Stimulated activated CD8-positive, alpha-beta memory T cell treated with anti-CD3 and anti-CD28 coated beads, Interleukin-4, amount 100 ng/mL, for 4 hours (primary cell): ENCODE measurements around the gene ADRB2.

ENCODE experiments used
- DNase-seq, 2 donors: peaks; one replicate each; pipeline ENCODE4 v3.0.0-alpha.2; 2020; ENCODE audit warnings: low read depth in 2 of 2, low spot score in 1 of 2

ADRB2 gene

DNA sequence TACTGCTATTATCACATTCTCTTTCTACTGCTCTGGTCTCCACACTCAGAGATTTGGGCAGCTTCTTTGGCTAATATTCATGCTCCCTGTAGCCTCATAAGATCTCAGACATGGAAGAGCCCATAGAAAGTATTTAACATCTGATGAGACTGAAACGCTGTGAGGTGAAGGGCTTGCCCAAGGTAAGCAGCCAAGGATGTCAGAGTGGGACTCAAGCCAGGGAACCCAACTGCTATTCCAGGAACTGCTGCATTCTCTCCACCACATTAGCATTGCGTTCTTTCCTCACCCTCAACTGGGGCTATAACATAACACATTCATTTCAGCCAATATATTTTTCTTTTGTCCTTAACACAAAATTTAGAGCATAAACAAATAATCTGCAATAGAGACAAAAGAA, 3.8 kb downstream of the ADRB2 start:
- DNase-seq: no peak

DNA sequence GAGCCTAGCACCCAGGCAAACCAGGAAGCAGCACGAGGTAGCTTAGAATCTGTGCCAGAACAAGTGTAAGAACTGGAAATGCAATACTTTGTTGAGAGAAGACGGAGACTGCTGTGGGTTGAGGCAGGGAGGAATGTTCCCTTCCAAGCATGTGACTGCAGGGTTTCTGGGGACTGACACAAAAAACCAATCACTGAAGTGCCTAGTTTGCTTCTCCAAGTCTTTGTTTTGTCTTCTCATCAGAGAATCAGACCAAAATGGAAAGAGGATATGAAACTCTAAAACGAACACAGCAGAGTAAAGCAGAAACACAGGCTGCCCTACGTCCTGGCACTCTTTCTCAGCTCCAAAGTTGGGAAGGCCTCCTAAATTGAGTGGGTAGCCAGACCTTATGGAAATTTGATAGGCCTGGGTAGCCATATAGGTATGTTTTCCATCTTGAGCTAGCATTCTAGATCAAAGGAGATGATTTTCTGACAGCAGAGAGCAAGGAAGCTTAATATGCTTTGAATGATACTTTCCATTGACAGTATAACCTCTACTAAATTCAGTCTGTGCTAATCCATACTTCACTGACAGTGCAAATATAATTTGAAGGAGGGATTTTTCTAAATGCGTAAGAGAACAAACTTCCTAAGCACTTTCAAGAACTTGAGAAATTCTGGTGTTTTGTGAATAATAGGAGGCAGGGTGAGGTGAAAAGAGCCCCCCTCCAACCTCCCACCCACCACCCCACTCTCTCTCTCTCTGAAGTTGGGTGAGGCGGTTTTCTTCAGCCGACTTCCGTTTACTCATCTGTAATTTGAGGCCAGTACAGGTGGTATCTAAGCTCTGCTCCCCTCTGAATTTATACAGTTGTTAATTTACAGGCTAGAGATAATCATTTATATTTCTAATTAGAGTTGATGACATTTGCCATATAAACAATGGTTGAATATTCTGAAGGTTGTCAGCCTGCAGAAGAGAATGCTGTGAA, 5.5 kb downstream of the ADRB2 start:
- DNase-seq: no peak

DNA sequence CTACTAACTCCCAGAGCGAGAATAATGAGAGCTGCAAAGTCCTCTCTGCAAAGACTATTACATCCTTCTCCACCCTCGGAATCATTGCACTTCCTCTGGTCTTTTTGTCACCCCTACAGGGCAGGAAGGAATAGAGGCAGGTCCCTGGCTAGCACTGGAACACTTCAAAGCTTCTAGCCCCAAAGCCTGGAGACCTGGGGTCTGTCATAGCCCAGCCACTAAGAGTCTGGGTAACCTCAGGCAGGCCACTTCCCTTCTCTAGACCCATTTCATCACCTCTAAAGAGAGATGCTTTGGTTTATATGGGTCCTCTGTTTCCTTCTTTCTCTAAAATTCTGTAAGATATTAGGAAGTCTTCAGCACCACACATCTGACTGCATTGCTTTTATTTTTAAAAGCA, 6.7 kb downstream of the ADRB2 start:
- DNase-seq: no peak

DNA sequence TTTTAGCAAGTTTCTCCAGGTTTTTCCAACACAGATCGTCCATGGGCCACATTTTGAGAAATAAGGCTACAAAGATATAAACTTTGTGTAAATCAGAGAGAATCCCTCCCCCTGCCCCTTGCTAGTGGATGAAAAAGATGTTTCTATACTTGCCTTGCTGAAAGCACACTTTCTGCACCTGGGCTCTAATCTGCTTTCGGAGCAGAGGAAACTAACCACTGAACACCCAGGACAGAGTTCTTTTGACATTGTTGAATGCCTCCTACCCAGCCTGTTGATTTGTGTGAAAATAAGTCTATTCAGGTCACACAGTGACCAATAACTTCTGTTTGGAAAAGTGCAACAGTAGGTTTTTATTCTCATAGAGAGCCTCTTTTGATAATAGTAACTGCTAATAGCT, 7.5 kb downstream of the ADRB2 start:
- DNase-seq: no peak

DNA sequence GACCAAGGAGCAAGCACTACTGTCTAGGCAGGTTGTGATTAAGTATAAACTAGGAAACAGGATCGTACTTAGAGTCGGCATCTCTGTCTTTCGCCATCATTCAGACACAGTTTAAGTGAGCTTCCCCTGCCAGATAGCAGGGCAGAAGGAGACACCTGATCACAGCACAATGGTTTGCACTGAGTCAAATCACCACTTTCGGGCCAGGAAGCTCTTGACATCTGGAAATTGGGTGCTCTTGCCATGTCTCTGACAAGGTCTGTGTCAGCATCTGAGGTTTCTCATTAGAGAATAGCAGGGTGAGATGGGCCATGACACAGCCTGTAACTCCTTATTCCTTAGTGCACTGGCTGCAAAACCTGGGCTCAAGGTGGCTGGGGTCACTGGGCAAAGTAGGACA, 8.3 kb downstream of the ADRB2 start:
- no peak for DNase-seq

DNA sequence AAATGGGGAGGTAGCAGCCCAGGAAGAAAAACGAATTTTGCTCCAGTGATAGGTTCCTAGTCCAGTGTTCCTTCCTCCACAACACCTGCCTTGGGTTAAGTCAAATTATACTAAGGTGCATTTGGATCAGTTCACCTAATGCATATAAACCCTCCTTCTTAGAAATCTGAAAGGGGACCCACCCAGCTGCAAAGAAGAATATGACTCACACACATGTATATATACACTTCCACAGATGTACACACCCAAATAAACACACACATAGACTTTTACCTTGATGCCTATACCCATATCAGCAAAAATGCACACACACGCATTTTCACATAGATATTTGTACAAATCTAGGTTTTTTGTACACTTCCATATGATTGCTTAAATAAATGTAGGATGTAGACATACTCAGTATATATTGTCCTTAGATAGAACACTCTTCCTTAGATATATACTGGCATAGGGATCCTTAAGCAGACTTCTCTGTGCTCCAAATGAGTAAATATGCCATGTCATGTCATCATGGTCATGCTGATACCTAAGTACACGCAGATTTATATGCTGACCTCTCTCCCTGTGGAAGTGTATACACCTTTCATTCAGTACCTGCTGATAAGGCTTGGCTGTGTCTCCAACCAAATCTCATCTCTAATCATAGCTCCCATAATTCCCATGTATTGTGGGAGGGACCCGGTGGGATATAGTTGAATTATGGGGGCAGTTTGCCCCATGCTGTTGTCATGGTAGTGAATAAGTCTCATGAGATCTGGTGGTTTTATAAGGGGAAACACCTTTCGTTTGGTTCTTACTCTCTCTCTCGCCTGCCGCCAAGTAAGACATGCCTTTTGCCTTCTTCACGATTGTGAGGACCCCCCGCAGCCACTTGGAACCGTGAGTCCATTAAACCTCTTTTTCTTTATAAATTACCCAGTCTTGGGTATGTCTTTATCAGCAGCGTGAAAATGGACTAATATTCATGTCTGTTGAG, 10.2 kb downstream of the ADRB2 start:
- no peak for DNase-seq

DNA sequence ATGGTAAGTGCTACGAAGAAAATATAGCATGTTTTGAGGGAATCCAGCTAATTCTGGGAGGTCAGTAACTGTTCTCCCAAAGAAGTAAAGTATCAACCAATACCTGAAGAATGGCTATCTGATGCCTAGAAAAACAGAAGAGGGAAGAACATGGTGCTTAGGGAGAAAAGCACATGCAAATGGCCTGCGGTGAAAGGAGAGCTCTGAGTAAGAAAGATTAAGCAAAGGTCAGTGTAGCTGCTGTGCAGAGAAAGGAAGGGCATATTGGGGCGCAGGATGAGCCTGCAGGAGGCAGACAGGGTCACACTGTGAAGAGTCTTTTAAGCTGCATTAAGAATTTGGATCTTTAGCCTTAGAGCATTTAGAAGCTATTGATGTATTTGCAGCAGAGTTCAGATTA, 11.0 kb downstream of the ADRB2 start:
- DNase-seq: no peak

DNA sequence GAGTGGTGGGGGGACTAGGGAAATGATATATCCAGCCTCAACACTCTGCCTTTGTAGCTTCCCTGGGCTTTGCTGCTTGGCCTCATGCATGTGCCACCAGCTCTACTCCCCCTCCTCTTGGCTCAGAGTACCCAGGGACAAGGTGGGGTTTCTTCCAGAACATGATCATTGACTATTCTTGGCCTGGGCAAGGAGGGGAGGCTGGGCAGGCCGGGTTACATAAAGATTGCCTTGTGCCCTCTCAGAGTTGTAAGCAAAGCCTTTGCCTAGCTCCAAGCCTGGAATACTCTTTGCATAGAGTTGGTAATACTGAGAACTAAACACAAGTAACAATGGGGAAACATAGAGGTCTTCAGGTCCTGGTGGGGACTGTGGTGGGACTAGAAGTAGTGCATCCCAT, 11.9 kb downstream of the ADRB2 start:
- DNase-seq: no peak

DNA sequence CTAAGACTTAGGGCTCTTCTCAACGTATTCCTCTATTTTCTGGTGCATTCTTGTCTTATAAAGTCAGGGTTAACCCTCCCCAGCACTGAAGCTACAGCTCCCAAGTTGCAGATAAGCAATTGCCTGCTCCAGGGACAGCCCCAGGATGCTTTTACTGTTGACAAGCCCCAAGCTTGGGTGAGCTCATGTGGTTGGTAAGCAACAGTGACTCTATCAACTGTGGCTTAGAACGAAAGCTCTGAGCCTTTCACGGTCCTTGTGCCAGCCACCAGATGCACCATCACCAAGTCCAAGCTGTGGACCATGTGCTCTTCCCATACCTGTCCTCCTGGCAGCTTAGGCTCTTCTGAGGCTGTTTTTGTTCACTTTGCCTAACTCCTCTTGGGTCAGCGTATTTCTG, 13.5 kb downstream of the ADRB2 start:
- no peak for DNase-seq

DNA sequence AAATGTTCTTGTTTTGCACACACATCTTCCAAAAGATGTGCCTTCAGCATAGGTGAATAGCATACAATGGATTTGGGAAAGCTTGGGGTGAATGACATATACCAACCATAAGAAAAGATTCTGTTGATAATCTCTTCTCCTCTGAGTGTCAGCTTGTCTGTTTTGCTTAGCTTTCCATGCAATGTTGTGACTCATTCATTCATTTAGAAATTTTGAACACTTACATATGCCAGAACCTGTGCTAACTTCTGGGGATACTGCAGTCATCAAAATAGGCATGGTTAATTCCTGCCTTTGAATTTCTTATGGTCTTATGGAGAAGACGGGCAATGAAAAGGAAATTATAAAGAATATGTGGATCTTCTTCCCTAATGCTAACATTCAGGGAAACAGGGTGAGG, 14.1 kb downstream of the ADRB2 start:
- DNase-seq: no peak

DNA sequence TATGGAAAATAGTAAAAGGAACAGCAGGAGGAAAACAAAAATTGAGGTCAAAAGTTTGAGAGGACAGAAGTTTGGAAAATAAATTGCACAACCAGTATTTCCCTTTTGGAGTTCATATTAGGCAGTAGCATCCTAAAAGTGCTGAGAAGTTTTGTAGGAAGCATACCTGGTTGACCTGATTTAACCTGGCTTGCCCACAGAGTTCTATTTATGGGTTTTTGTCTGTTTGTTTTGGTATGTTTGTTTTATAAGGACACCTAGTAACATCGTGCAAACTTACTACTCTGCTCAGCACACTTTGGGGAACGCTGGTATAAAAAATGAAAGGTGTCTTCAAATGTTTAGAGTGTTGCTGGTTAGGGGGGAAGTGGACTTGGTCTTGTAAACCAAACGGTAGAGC, 15.1 kb downstream of the ADRB2 start:
- DNase-seq: no peak

DNA sequence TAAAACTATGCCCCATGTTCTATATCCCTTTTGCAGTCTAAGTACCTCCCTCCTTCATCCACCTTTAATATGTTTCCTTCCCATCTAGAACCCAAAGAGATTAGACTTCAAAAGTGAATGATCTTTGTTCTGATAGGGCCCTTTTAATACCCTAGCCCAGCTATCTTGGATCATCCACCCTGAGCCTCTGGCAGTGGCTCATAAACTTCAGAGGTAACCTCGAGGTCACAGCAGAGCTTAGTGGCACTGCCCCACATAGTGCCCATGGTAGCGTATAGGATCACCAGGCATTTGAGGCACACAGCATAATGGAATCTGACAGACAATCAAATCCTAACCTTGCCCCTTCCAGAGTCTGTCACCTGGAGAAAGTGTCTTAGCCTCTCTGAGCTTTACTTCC, 15.8 kb downstream of the ADRB2 start:
- no peak for DNase-seq

DNA sequence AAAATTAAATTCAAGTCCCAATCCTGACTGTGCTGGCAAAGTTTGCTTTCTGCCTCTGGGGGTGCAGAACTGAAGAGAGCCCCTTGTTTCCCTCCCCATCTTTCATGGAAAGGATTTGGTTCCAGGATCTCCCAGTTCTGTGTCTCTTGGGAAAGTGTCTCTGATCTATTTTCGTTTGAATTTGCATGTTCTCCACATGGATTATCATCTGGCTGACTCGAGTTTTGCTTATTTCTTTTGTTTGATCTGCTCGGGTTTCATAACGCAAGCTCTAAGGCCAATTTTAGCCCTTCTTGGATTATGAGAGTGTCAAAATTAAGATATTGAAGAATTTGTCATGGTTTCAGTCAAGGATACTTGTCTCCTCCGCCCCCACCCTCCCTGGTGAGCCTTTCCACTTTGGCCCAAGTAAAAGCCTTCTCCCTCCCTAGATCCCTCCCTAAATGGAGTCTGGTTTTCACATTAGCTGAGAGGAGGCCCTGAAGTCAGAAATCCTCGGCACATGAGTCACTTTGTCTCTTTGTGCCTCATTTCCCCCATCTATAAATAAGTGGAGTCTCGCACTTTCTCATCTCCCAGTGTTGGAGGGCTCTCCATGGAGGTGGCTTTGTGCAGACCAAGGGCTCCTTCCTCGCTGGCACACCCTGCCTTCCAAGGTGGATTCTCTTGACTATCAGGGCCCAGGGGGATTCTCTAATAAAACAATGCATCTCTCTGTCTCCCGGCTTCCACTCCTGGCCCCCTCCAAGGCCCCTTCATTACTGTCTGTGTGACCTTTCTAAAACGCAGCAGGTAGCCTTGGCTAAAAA, 17.3 kb downstream of the ADRB2 start:
- DNase-seq: no peak

DNA sequence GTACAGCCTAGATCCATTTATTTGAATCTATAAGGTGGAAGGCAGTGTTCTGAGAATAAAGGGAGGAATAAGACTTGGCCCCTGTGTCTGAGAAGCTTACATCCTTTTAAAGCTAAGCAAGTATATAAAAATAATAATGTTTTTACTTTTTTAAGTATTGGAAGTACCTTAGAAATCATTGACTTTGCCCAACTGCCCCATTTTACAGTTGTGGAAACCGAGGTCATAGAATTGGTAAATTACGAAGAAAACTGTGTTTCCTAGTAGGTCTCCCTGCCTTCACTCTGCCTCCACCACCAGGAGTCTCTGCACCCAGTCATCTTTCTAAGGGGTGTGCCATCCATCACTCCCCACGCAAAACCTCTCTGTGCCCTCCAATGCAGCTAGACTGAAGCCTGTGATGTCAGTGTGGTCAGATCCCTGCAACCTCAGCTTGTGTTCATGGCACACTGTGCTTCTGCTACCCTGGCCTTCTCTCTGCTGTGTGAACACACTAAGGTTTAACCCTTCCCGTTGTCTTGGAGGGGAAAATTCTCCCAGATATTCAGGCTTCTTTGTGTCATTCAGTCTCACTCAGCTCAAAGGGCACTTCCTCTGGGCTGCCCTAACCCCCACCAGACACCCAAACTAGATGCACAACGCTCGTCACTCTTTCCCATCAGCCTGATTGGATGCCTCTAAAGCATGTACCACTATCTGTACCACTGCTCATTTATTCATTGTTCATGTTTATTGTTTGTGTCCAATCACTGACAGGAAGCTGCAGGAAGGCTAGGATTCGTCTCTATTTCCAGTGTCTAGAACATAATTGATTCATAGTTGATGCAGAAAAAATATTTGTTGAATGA, 18.2 kb downstream of the ADRB2 start:
- DNase-seq: peak in 1 of 2 donors; percentile 36

DNA sequence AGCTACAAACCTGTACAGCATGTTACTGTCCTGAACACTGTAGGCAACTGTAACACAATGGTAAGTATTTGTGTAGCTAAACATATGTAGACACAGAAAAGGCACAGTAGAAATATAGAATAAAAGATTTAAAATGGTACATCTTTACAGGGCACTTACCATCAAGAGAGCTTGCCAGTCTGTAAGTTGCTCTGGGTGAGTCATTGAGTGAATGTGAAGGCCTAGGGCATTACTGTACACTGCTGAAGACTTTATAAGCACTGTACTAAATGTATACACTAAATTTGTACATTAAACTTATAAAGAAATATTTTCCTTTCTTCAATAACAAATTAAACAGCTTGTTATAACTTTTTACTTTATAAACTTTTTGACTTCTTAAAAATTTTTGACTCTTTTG, 20.5 kb downstream of the ADRB2 start:
- no peak for DNase-seq

DNA sequence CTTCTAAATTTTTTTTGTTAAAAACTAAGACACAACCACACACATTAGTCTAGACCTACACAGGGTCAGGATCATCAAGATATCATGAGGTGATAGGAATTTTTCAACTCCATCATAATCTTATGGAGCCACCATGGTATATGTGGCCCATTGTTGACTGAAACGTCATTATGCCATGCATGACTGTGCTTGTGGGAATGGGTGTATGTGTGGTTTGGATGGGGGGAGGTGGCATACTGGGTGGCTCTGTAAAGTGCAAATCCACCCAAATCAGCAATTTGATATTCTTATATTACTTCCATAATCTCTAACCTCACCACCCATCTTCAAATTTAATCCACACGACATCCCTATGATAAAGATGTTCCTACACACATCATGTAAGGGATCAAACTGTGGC, 21.0 kb downstream of the ADRB2 start:
- DNase-seq: no peak

DNA sequence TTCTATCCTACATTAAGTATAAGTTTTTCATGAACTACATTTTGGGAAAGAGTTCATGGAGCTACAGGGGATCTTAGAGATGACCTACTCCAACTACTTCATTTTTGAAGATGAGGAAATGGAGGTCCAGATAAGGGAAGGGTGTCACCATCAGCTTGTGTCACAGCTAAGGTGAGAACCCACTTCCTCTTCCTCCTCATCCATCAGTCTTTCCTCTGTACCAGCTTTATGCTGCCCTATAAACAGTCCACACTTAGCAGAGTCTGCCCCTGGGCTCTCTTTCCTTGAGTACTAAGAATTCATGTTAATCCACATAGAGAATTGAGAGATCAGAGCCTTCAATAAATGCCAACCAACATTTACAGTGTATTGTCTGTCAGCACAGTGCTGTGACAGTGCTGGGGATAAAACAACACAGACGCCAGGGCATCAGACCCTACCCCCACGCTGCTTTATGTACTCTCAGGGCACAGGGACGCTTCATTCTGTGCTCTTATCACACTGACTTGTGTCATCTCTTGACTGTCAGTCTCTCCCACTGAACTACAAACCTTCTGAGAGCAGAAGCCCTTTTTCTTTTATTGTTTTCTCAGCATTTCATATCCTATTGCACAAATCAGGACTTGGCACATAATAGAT, 22.1 kb downstream of the ADRB2 start:
- no peak for DNase-seq

DNA sequence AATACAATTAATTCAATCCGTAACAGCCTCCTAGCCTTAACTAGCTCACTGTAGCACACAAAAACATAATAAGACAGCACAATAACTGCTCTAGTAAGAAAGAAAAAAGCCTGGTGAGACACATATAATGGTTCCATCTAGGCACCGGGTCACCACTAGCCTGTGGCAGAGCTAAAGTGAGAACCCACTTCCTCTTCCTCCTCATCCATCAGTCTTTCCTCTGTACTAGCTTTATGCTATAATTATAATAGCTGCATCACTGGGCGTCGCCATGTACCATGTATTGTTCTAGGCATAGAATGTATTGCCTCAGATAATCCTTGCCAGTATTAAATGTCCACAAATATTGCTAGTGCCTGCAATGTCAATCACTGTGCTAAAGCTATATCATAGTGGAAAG, 23.1 kb downstream of the ADRB2 start:
- no peak for DNase-seq

DNA sequence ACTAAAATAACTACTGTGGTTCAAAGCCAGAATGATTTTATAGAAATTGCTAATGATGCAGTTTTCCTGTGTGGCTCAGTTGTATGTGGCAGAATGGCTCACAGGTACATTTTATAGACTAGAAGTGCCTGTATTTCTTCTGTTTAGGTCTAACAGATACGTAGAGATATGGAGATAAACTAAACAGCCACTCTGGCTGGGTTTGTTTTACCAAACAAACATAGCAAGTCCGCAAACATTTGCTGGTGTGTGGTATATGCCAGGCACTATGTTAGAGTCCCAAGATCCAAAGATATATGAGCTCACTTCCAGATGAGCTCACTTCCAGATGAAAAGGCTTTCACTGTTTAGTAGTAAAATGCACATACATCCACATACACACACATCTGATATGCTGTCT, 24.4 kb downstream of the ADRB2 start:
- no peak for DNase-seq

DNA sequence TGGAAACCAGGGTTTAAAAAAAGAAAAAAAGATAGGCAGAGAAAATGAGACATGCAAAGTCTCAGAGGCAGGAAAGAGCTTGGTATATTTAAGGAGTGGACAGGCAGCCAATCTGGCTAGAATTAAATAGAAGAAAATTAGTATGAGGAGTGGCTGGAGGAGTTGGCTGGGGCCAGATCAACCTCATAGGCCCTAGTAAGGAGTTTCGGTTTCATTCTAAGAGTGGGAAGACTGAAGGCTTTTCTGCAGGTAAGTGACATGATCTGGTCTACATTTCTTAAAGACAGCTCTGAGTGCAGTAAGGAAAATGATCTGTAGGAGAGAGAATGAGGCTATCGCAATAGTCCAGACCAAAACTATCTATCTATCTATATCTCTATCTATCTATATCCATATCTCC, 27.5 kb downstream of the ADRB2 start:
- no peak for DNase-seq
